Type B pancreatic cell (in vitro differentiated cells): ENCODE measurements around the gene BFSP1. TPM values are rescaled to one million over a fixed set of nuclear protein-coding genes. Genes with fewer than 3 reads are reported as not detected.

Experiments used
- DNase-seq: peaks from one replicate; pipeline ENCODE4 v3.0.0; 2021; ENCODE audit warnings: mixed read lengths; ENCODE audit not compliant: unreplicated experiment; ENCODE audit errors: extremely low spot score
- H3K27ac Mint-ChIP-seq: 2 replicates; pipeline ENCODE4 v1.8.0; 2021; ENCODE audit warnings: mild to moderate bottlenecking, mixed read lengths
- H3K27me3 Mint-ChIP-seq: 2 replicates; pipeline ENCODE4 v1.8.0; 2021; ENCODE audit warnings: mixed read lengths
- H3K36me3 Mint-ChIP-seq: 2 replicates; pipeline ENCODE4 v1.8.0; 2021; ENCODE audit warnings: mixed read lengths
- H3K4me1 Mint-ChIP-seq: one replicate; pipeline ENCODE4 v1.8.0; 2021; ENCODE audit warnings: mixed read lengths; ENCODE audit not compliant: unreplicated experiment
- H3K4me3 Mint-ChIP-seq: 2 replicates; pipeline ENCODE4 v1.8.0; 2021; ENCODE audit warnings: mild to moderate bottlenecking, mixed read lengths
- H3K9me3 Mint-ChIP-seq: 2 replicates; pipeline ENCODE4 v1.8.0; 2021; ENCODE audit warnings: mixed read lengths
- total RNA-seq: library from RNA; stranded (reverse); gene quantifications from 2 replicates; pipeline ENCODE4 v1.2.1, GENCODE V29; 2021; ENCODE audit warnings: low replicate concordance
- TF ChIP-seq, protein P1 (sequence below): fragments of 200-600 bp; sonication (generic); conservative IDR thresholded peaks from 2 replicates; pipeline ENCODE4 v1.5.0; 2021; ENCODE audit warnings: antibody characterized with exemption, mild to moderate bottlenecking

BFSP1 gene
- total RNA-seq, 1 donor from 2014 or later = 1.9 TPM

DNA sequence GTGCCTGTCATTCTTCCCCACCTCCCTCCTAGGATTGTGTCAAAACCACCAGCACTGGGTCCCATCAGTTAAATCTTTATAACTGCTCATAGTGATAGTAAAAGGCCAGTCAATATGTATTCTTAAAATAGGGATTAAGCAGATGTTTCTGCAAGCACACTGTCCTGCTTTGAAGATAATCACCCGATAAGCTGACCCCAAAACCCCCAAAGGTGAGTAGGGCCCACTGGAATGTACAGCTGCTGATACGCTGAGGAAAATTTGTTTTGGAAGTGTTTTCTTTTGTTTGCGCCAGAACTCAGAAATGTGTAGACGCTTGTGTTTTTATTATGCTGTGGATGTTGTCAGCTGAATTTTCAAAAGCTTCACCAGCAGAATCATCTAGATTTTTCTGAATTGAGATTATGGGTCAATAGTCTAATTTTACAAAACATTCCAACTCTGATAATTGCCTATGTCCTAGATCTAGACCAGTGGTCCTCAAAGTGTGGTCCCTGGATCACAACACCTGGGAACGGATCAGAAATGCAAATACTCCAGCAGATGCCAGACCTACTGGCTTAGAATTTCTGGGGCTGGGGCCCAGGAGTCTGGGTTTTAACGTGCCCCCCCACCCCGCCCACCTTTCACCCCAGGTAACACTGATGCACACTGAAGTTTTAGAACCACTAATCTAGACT lies 11.4 kb downstream of the BFSP1 start:
- Mint-ChIP-seq H3K9me3 (no peaks in the 10 kb centered on the region), H3K4me3 (no peak overlapping the region), H3K36me3 (no peaks in the 10 kb centered on the region), H3K27me3 (no peaks in the 10 kb centered on the region), H3K4me1 (no peaks in the 10 kb centered on the region), H3K27ac (no peak overlapping the region)
- DNase-seq = no peak
- TF ChIP-seq, protein P1, sequence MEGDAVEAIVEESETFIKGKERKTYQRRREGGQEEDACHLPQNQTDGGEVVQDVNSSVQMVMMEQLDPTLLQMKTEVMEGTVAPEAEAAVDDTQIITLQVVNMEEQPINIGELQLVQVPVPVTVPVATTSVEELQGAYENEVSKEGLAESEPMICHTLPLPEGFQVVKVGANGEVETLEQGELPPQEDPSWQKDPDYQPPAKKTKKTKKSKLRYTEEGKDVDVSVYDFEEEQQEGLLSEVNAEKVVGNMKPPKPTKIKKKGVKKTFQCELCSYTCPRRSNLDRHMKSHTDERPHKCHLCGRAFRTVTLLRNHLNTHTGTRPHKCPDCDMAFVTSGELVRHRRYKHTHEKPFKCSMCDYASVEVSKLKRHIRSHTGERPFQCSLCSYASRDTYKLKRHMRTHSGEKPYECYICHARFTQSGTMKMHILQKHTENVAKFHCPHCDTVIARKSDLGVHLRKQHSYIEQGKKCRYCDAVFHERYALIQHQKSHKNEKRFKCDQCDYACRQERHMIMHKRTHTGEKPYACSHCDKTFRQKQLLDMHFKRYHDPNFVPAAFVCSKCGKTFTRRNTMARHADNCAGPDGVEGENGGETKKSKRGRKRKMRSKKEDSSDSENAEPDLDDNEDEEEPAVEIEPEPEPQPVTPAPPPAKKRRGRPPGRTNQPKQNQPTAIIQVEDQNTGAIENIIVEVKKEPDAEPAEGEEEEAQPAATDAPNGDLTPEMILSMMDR = no peak

DNA sequence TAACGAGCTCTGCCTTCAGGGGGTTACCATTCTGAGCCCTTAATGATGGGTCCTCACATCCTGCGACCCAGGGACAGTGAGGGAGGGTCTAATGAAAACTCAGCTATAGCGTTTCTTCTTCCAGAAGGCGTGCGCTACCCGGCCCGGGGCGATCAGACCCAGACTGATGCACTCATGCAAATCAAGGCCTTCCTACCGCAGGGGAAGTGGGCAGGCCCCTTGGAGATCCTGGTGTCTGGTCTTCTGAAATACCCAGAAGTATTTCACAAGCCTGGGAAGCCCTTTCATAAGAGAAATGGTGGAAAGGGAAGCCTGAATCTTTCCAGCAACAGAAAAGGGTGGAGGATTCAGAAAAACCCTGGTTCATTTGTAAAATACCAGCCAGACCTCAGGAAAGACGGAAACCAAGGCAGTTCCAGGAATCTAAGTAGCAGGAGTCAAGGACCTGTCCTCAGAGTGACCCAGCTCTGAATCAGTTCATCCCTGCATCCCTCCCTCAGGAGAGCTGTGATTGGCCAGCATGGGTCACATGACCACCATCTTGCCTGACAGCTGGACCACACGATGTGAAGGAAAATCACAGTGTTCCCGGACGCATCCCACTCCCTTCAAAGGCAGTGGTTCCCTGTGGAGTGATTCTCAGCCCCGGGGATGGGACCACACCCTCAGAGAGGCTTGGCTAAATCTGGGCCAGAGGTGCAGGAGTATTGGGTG lies 12.7 kb downstream of the BFSP1 start:
- Mint-ChIP-seq H3K9me3 (no peaks in the 10 kb centered on the region), H3K4me3 (no peak overlapping the region), H3K36me3 (no peaks in the 10 kb centered on the region), H3K27ac (no peak overlapping the region), H3K4me1 (no peaks in the 10 kb centered on the region), H3K27me3 (no peaks in the 10 kb centered on the region)
- TF ChIP-seq, protein P1 = no peak
- DNase-seq = no peak

DNA sequence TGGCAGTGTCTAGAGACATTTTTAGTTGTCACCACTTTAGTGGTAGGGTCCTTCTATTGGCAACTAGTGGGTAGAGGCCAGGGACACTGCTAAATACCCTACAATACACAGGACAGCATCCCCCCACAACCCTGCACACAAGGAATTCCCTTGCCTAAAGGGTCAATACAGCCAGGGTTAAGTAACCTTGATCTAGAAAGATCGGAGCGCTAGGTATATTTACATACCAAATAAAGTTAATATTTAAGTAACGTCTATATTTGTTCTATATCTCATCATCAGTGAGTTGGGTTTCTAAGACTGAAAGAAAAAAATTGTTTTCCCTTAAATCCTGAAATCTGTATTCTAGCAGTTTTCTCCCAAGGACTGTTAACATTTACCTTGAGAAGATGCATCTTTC lies 16.1 kb downstream of the BFSP1 start:
- TF ChIP-seq, protein P1 = no peak
- no peaks in the 10 kb centered on the region for H3K36me3 Mint-ChIP-seq
- H3K9me3 Mint-ChIP-seq = no peaks in the 10 kb centered on the region
- no peaks in the 10 kb centered on the region for H3K4me1 Mint-ChIP-seq
- H3K27ac Mint-ChIP-seq = no peak overlapping the region
- no peak overlapping the region for H3K4me3 Mint-ChIP-seq
- no peak for DNase-seq
- no peaks in the 10 kb centered on the region for H3K27me3 Mint-ChIP-seq

DNA sequence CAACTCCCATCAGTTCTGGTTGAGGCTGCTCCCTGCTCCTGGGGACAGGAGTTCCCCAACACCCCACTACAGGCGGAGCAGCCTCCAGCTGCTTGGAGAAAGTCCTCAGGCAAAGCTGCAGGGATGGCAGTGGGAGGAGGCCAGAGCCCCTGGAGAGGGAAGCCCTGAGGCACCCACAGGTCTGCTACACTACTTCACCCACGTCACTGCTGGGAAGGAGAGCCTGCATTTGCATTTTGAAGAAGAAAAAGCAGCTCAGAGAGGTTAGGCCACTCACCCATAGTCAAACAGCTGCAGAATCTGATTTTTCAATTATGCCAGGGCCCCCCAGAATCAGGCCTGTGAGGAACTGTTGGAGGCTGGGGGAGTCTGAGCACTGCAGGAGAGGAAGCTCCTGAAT lies 17.2 kb downstream of the BFSP1 start:
- Mint-ChIP-seq H3K4me1 (no peaks in the 10 kb centered on the region), H3K27ac (no peak overlapping the region), H3K9me3 (no peaks in the 10 kb centered on the region), H3K36me3 (no peaks in the 10 kb centered on the region), H3K27me3 (no peaks in the 10 kb centered on the region), H3K4me3 (no peak overlapping the region)
- TF ChIP-seq, protein P1 = no peak
- DNase-seq = no peak

DNA sequence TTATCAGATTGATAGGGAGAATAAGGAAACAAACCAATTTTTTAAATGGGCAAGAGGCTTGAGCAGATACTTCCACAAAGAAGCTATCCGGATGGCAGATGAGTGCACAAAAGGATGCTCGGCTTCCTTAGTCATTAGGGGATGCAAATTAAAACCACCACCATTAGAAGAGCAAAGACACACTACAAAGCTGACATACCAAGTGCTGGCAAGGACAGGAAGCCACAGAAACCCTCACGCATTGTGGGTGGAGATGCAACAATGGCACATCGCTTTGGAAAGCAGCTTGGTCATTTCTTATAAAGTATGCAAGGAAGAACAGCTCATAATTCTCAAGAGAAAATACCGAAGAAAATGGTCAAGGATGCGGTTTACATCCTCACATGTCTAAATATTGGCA lies 19.8 kb downstream of the BFSP1 start:
- no peak overlapping the region for H3K27ac Mint-ChIP-seq
- DNase-seq = no peak
- peaks cover 3% of the 10 kb centered on the region for H3K27me3 Mint-ChIP-seq
- TF ChIP-seq, protein P1 = no peak
- no peak overlapping the region for H3K4me3 Mint-ChIP-seq
- no peaks in the 10 kb centered on the region for H3K4me1 Mint-ChIP-seq
- H3K36me3 Mint-ChIP-seq = no peaks in the 10 kb centered on the region
- H3K9me3 Mint-ChIP-seq = no peaks in the 10 kb centered on the region
